Activated CD8-positive, alpha-beta T cell treated with anti-CD3 and anti-CD28 coated beads, Interleukin-2, amount 10 ng/mL, durations not matched to agents 7 days and 5 days (primary cell): ENCODE results near the gene ASTN2. TPM values are rescaled to one million over a fixed set of nuclear protein-coding genes. Genes with fewer than 3 reads are reported as not detected.
"Not testable (repeated sequence)": the region's sequence is repeated elsewhere in the genome, so short reads cannot be mapped to it uniquely, and the experiment has no call there.

ENCODE experiments used
- ATAC-seq: fragments of 150-1000 bp; cut with Tn5 transposase; one replicate; pipeline ENCODE4 v1.10.0; 2021; ENCODE audit warnings: moderate library complexity
- CTCF ChIA-PET: fragments of 350-600 bp; sonication (Branson Sonifier 250); formaldehyde crosslinking; loops from one replicate; lab custom pipeline; 2021; ENCODE audit warnings: antibody characterized with exemption; lab: Charles Lee
- POLR2A ChIA-PET: fragments of 350-600 bp; sonication (Branson Sonifier 250); formaldehyde crosslinking; loops from one replicate; lab custom pipeline; 2021; ENCODE audit warnings: antibody characterized with exemption; lab: Charles Lee
- DNase-seq: peaks from one replicate; pipeline ENCODE4 v3.0.0-alpha.2; 2020
- H3K27ac Mint-ChIP-seq: one replicate; pipeline ENCODE4 v1.8.0; 2021; ENCODE audit warnings: mild to moderate bottlenecking, mixed read lengths
- H3K27me3 Mint-ChIP-seq: one replicate; pipeline ENCODE4 v1.8.0; 2021; ENCODE audit warnings: low read depth, mixed read lengths
- H3K36me3 Mint-ChIP-seq: one replicate; pipeline ENCODE4 v1.8.0; 2021; ENCODE audit warnings: low read depth, mixed read lengths
- H3K4me1 Mint-ChIP-seq: one replicate; pipeline ENCODE4 v1.8.0; 2021; ENCODE audit warnings: low read depth, mixed read lengths
- H3K4me3 Mint-ChIP-seq: one replicate; pipeline ENCODE4 v1.8.0; 2021; ENCODE audit warnings: mild to moderate bottlenecking, mixed read lengths
- H3K9me3 Mint-ChIP-seq: one replicate; pipeline ENCODE4 v1.8.0; 2022; ENCODE audit warnings: mixed read lengths; ENCODE audit not compliant: insufficient read depth
- total RNA-seq, 2 experiments: library from RNA; stranded (reverse); gene quantifications; one replicate each; pipeline ENCODE4 v1.2.3, GENCODE V29; 2021

The ASTN2 gene
- total RNA-seq, 2 experiments from 2014 or later: 4.7 to 4.9 TPM

- CTCF ChIA-PET: no interaction called here
- no peak overlapping the region for H3K27ac Mint-ChIP-seq
- no peaks in the 10 kb centered on the region for H3K27me3 Mint-ChIP-seq
- ATAC-seq (no peak), DNase-seq (no peak)
- no peaks in the 10 kb centered on the region for H3K9me3 Mint-ChIP-seq
- POLR2A ChIA-PET: no interaction called here
- no peaks in the 10 kb centered on the region for H3K36me3 Mint-ChIP-seq
- H3K4me1 Mint-ChIP-seq: no peaks in the 10 kb centered on the region
- H3K4me3 Mint-ChIP-seq: no peak overlapping the region
These were observed 339.9 kb downstream of the ASTN2 start for GRCh38 chr9:117074784-117075520.

GRCh38 chr9:117074342-117074662, 340.6 kb downstream of the ASTN2 start:
- no peaks in the 10 kb centered on the region for H3K27me3 Mint-ChIP-seq
- CTCF ChIA-PET: no interaction called here
- no peak overlapping the region for H3K27ac Mint-ChIP-seq
- DNase-seq (no peak), ATAC-seq (no peak)
- H3K36me3 Mint-ChIP-seq: no peaks in the 10 kb centered on the region
- H3K4me1 Mint-ChIP-seq: no peaks in the 10 kb centered on the region
- no peak overlapping the region for H3K4me3 Mint-ChIP-seq
- no peaks in the 10 kb centered on the region for H3K9me3 Mint-ChIP-seq
- POLR2A ChIA-PET: interaction anchor here (0.6 kb wide), 1 partner anchor 10 kb away, joined by 3 read pairs; no protein-coding TSS in a partner anchor

GRCh38 chr9:117073539-117074341, 341.1 kb downstream of the ASTN2 start:
- no peak for ATAC-seq
- no peak for DNase-seq
- Mint-ChIP-seq H3K36me3 (no peaks in the 10 kb centered on the region), H3K27me3 (no peaks in the 10 kb centered on the region), H3K4me1 (no peaks in the 10 kb centered on the region), H3K9me3 (no peaks in the 10 kb centered on the region), H3K27ac (no peak overlapping the region), H3K4me3 (no peak overlapping the region)
- CTCF ChIA-PET: no interaction called here
- POLR2A ChIA-PET: interaction anchor here (0.6 kb wide), 1 partner anchor 10 kb away, joined by 3 read pairs; no protein-coding TSS in a partner anchor

GRCh38 chr9:117073071-117073470, 341.8 kb downstream of the ASTN2 start:
- Mint-ChIP-seq H3K36me3 (no peaks in the 10 kb centered on the region), H3K4me1 (no peaks in the 10 kb centered on the region), H3K4me3 (no peak overlapping the region), H3K9me3 (no peaks in the 10 kb centered on the region), H3K27ac (no peak overlapping the region), H3K27me3 (no peaks in the 10 kb centered on the region)
- CTCF ChIA-PET: no interaction called here
- DNase-seq (no peak), ATAC-seq (no peak)
- POLR2A ChIA-PET: no interaction called here

GRCh38 chr9:117072216-117072615, 342.6 kb downstream of the ASTN2 start:
- CTCF ChIA-PET: no interaction called here
- Mint-ChIP-seq H3K27me3 (no peaks in the 10 kb centered on the region), H3K4me3 (no peak overlapping the region)

GRCh38 chr9:117071673-117072207, 343.1 kb downstream of the ASTN2 start:
- H3K9me3 Mint-ChIP-seq, DNase-seq, POLR2A ChIA-PET, H3K27ac Mint-ChIP-seq, H3K4me3 Mint-ChIP-seq, ATAC-seq, H3K4me1 Mint-ChIP-seq, H3K36me3 Mint-ChIP-seq, CTCF ChIA-PET, H3K27me3 Mint-ChIP-seq: not testable (repeated sequence)

More at GRCh38 chr9:117072216-117072615, 342.6 kb downstream of the ASTN2 start:
- ATAC-seq (no peak), DNase-seq (no peak)
- POLR2A ChIA-PET: no interaction called here
- no peak overlapping the region for H3K27ac Mint-ChIP-seq
- no peaks in the 10 kb centered on the region for H3K36me3 Mint-ChIP-seq
- H3K9me3 Mint-ChIP-seq: no peaks in the 10 kb centered on the region
- H3K4me1 Mint-ChIP-seq: no peaks in the 10 kb centered on the region

GRCh38 chr9:117063721-117064471, 351.0 kb downstream of the ASTN2 start:
- ChIA-PET CTCF (no interaction called here), POLR2A (interaction anchor here (0.5 kb wide), 1 partner anchor 10 kb away, joined by 3 read pairs; no protein-coding TSS in a partner anchor)
- H3K36me3 Mint-ChIP-seq: no peaks in the 10 kb centered on the region
- no peak overlapping the region for H3K27ac Mint-ChIP-seq
- no peak overlapping the region for H3K4me3 Mint-ChIP-seq
- no peak for ATAC-seq
- no peaks in the 10 kb centered on the region for H3K9me3 Mint-ChIP-seq
- no peaks in the 10 kb centered on the region for H3K27me3 Mint-ChIP-seq
- DNase-seq: no peak
- H3K4me1 Mint-ChIP-seq: no peaks in the 10 kb centered on the region

GRCh38 chr9:117060963-117061362, 353.9 kb downstream of the ASTN2 start:
- Mint-ChIP-seq H3K27ac (no peak overlapping the region), H3K9me3 (no peaks in the 10 kb centered on the region), H3K27me3 (no peaks in the 10 kb centered on the region), H3K4me3 (no peak overlapping the region), H3K4me1 (no peaks in the 10 kb centered on the region), H3K36me3 (no peaks in the 10 kb centered on the region)
- ATAC-seq: no peak
- DNase-seq: no peak
- CTCF ChIA-PET: no interaction called here
- POLR2A ChIA-PET: no interaction called here

GRCh38 chr9:117050007-117050406, 364.9 kb downstream of the ASTN2 start:
- Mint-ChIP-seq H3K27me3 (no peaks in the 10 kb centered on the region), H3K9me3 (no peaks in the 10 kb centered on the region), H3K4me1 (no peaks in the 10 kb centered on the region), H3K4me3 (no peak overlapping the region), H3K27ac (no peak overlapping the region), H3K36me3 (no peaks in the 10 kb centered on the region)
- ChIA-PET CTCF (no interaction called here), POLR2A (no interaction called here)
- DNase-seq: no peak
- ATAC-seq: no peak

- ChIA-PET POLR2A (no interaction called here), CTCF (no interaction called here)
- Mint-ChIP-seq H3K27ac (no peak overlapping the region), H3K36me3 (no peaks in the 10 kb centered on the region), H3K27me3 (no peaks in the 10 kb centered on the region), H3K9me3 (no peaks in the 10 kb centered on the region), H3K4me3 (no peak overlapping the region), H3K4me1 (no peaks in the 10 kb centered on the region)
- ATAC-seq: no peak
- no peak for DNase-seq
These were observed 368.1 kb downstream of the ASTN2 start for GRCh38 chr9:117046666-117047327.

- ATAC-seq: no peak
- no peaks in the 10 kb centered on the region for H3K9me3 Mint-ChIP-seq
- H3K27ac Mint-ChIP-seq: no peak overlapping the region
- no peaks in the 10 kb centered on the region for H3K36me3 Mint-ChIP-seq
- ChIA-PET POLR2A (no interaction called here), CTCF (no interaction called here)
- DNase-seq: no peak
- no peaks in the 10 kb centered on the region for H3K27me3 Mint-ChIP-seq
- H3K4me3 Mint-ChIP-seq: no peak overlapping the region
- H3K4me1 Mint-ChIP-seq: no peaks in the 10 kb centered on the region
These were observed 370.6 kb downstream of the ASTN2 start for GRCh38 chr9:117044241-117044640.
